Measurements from ENCODE around the gene LTBP1. TPM values are rescaled to one million over a fixed set of nuclear protein-coding genes. Genes with fewer than 3 reads are reported as not detected.

The LTBP1 gene
- total RNA-seq, 2 experiments from 2014 or later: 0.18 TPM; not detected in 1

GRCh38 chr2:33077844-33078243 lies 131.1 kb downstream of the LTBP1 start:
- H3K36me3 Mint-ChIP-seq (ENCODE audit: low read depth): no peaks in the 10 kb centered on the region
- DNase-seq (no peak), ATAC-seq (no peak)
- POLR2A ChIA-PET: no interaction called here
- H3K4me3 Mint-ChIP-seq: no peak overlapping the region
- intact Hi-C loops (cut with micrococcal nuclease): no loop called here
- no peak for TF ChIP-seq CTCF (IDR thresholded peaks at IDR 0.05)
- H3K4me1 Mint-ChIP-seq (ENCODE audit: low read depth): no peaks in the 10 kb centered on the region
- CTCF ChIA-PET: no interaction called here
- peaks cover 7% of the 10 kb centered on the region for H3K27me3 Mint-ChIP-seq
- no peaks in the 10 kb centered on the region for H3K9me3 Mint-ChIP-seq
- no peak overlapping the region for H3K27ac Mint-ChIP-seq

DNA sequence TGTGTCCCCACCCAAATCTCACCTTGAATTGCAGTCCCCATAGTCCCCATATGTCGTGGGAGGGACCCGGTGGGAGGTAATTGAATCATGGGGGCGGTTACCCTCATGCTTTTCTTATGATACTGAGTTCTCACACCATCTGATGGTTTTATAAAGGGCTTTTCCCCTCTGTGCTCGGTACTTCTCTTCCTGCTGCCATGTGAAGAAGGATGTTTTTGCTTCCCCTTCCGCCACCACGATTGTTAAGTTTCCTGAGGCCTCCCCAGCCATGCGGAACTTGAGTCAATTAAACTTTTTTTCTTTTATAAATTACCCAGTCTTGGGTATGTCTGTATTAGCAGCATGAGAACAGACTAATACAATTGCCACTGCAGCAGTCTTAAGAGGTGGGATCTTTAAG lies 134.9 kb downstream of the LTBP1 start:
- intact Hi-C loops (cut with micrococcal nuclease): no loop called here
- CTCF ChIA-PET: no interaction called here
- TF ChIP-seq CTCF (IDR thresholded peaks at IDR 0.05): no peak

DNA sequence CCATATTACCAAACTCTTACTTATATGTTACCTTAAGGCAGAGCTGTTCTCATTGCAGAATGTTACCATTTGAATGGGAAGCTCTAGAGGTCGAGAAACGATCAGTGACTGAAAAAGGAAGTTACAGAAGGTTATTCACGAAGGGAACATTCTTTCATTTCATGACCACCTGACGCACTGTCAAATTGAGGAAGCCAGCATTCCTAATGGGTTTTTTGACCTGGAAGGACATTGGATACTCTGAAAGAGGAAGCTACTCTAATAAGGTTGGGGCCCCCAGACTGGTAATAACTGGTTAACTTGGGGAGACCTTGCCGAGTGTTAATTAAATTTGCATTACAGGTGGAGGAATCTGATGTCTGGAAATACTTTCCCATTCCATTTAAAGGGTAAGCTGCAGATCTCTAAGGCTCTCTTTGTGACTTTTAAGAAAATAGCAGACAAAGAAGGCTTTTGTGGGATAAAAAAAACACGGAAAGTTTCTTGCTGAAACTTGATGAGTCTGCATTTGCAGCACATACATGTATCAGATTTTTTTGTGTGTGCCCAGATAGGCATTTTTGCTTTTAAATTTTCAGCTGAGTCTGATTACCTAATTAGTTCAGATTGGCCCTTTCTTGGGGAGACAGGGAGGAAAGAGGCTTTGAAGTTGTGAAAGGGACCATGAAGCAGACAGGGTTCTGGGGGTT lies 137.1 kb downstream of the LTBP1 start:
- Mint-ChIP-seq H3K27ac (no peak overlapping the region), H3K4me1 (ENCODE audit: low read depth) (no peaks in the 10 kb centered on the region), H3K27me3 (peaks cover 3% of the 10 kb centered on the region), H3K36me3 (ENCODE audit: low read depth) (no peaks in the 10 kb centered on the region), H3K4me3 (no peak overlapping the region), H3K9me3 (no peaks in the 10 kb centered on the region)
- CTCF ChIA-PET: no interaction called here
- intact Hi-C loops (cut with micrococcal nuclease): no loop called here
- TF ChIP-seq CTCF (IDR thresholded peaks at IDR 0.05): no peak
- DNase-seq: no peak
- ATAC-seq: no peak
- POLR2A ChIA-PET: no interaction called here

More for the DNA sequence above, 134.9 kb downstream of the LTBP1 start:
- DNase-seq: no peak
- ATAC-seq: no peak
- Mint-ChIP-seq H3K27ac (no peak overlapping the region), H3K36me3 (ENCODE audit: low read depth) (no peaks in the 10 kb centered on the region), H3K9me3 (no peaks in the 10 kb centered on the region), H3K27me3 (peaks cover 5% of the 10 kb centered on the region), H3K4me3 (no peak overlapping the region), H3K4me1 (ENCODE audit: low read depth) (no peaks in the 10 kb centered on the region)
- POLR2A ChIA-PET: no interaction called here

GRCh38 chr2:33084433-33084832 lies 137.7 kb downstream of the LTBP1 start:
- ChIA-PET CTCF (no interaction called here), POLR2A (no interaction called here)
- Mint-ChIP-seq H3K27me3 (peaks cover 3% of the 10 kb centered on the region), H3K36me3 (ENCODE audit: low read depth) (no peaks in the 10 kb centered on the region), H3K9me3 (no peaks in the 10 kb centered on the region), H3K27ac (no peak overlapping the region), H3K4me3 (no peak overlapping the region), H3K4me1 (ENCODE audit: low read depth) (no peaks in the 10 kb centered on the region)
- DNase-seq (no peak), ATAC-seq (no peak)
- TF ChIP-seq CTCF (IDR thresholded peaks at IDR 0.05): no peak
- intact Hi-C loops (cut with micrococcal nuclease): no loop called here

DNA sequence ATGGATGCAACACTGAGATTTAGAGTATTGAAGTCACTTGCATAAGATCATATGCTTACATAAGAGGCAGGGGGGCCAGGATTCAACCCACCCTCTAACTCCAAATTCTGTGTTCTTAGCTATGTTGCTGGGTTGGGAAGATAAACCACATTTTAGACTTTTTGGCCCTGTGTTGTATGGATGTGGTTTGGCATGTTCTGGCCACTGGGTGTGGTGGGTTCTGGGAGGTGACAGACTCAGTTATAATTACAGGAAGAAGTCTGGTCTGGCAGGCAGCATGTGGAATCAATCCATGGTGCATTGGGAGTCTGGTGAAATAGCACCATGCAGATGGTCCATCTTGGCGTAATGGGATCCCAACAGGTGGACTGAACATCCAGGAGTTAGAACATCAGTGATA lies 138.9 kb downstream of the LTBP1 start:
- no peaks in the 10 kb centered on the region for H3K36me3 Mint-ChIP-seq (ENCODE audit: low read depth)
- no peak for DNase-seq
- no peaks in the 10 kb centered on the region for H3K9me3 Mint-ChIP-seq
- H3K27ac Mint-ChIP-seq: no peak overlapping the region
- intact Hi-C loops (cut with micrococcal nuclease): no loop called here
- ChIA-PET POLR2A (no interaction called here), CTCF (interaction anchor here (0.7 kb wide), 1 partner anchor 8 kb away, joined by 4 read pairs; no protein-coding TSS in a partner anchor)
- no peak overlapping the region for H3K4me3 Mint-ChIP-seq
- no peak for ATAC-seq
- no peak for TF ChIP-seq CTCF (IDR thresholded peaks at IDR 0.05)
- peaks cover 3% of the 10 kb centered on the region for H3K27me3 Mint-ChIP-seq
- H3K4me1 Mint-ChIP-seq (ENCODE audit: low read depth): no peaks in the 10 kb centered on the region
